NCI-H345 (cell line): Measurements from ENCODE around the gene SF3B4.
"Not testable (repeated sequence)": the region's sequence is repeated elsewhere in the genome, so short reads cannot be mapped to it uniquely, and the experiment has no call there.

Source experiments
- DNase-seq: peaks from one replicate; lab custom pipeline; 2025; lab: John Stamatoyannopoulos, UW

Gene SF3B4, protein sequence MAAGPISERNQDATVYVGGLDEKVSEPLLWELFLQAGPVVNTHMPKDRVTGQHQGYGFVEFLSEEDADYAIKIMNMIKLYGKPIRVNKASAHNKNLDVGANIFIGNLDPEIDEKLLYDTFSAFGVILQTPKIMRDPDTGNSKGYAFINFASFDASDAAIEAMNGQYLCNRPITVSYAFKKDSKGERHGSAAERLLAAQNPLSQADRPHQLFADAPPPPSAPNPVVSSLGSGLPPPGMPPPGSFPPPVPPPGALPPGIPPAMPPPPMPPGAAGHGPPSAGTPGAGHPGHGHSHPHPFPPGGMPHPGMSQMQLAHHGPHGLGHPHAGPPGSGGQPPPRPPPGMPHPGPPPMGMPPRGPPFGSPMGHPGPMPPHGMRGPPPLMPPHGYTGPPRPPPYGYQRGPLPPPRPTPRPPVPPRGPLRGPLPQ

DNA sequence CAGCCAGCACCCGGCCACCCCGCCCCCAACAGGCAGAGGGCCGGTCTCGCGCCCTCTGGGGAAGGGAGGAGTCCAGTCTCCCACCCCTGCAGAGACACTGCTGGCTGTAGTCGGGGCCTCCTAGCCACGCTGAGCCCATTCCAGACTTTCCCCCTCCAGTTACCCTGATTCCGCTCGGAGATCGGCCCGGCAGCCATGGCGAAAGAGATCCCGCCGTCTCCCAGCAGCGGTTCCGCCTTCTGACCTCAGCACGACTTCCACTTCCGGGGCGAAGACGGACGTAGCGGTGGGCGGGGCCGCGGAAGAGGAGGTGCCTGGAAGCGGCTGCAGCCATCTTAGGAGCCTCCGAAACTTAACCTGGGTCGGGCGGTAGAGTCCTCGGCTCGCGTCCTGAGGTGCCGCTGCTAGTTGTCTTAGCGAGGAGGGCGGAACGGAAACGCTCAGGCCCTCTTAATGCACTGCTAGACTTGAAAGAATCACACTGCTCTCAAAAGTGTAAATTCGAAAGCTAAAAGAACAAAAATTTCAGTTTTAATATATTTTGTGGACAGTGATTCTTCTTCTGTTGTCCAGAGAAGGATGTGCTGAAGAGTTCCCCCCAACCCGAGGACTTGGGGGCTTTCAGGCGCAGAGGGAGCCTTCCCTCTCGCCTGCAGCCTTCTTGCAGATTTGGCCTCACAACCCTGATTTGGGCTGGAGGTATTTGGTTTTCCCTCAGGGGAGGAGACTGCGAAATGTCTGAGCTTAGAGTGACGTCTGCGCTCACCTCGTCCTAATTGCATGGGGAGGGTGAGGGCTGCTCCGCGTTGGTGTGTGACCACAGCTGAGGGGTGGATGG lies at the start of gene SF3B4:
TSS of gene SF3B4 (minus strand) at position 241 of the 838 bp plus-strand sequence. CDS start at position 197, 44 bp downstream.
- DNase-seq, result peak; percentile 99

DNA sequence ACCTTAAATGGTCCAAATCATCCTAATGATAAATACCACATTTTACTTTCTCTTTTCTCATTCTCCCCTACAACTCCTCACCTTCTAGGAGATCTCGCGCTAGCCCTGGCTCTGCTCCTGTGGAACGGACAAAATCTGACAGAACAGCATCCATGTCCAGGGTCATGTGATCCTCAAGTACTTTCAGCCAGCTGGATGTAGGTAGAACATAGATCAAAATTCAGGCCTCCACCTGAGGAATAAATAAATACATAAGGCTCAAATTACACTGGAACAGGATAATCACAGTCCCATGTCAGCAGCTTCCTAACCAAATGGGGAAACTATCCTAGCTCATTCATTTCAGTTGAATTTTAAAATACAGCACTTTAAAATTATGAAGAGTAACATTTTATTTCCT lies 49.7 kb upstream of the SF3B4 start:
- DNase-seq, result peak; percentile 83

DNA sequence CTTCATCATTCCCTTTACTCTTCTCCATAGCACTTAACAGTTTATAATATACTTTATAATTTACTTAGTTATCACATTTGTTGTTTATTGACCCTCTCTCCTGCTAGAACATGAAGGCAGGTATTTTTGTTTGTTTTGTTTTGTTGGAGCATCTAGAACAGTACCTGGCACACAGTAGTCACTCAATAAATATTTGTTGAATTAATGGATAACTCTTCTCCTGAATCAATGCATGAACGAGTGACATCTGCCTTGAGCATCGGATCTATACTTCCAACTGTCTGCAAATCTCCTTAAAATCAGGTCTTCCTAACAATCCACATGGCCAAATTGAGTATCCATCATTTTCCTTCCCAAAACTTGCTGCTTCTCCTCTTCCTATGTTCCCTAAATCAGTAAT lies 44.9 kb upstream of the SF3B4 start:
- DNase-seq, result no peak

DNA sequence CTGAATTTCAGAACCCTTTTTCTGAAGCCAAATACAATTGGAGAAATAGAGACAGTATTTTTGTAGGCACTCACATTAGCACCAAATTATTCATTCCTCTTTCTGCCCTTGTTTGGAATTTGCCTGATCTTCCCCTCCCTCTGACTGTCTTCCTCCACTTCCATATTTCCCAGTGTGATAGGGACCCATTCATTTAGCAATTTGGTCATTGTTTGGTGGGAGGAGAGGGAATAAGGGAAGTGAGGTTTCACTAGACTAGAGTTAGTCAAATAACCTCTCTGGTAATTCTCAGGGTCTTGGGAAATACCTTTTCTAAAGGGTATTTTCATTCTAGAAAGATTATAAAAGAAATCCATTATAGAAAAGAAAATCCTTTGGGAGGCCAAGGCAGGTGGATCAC lies 40.0 kb upstream of the SF3B4 start:
- DNase-seq, result no peak

DNA sequence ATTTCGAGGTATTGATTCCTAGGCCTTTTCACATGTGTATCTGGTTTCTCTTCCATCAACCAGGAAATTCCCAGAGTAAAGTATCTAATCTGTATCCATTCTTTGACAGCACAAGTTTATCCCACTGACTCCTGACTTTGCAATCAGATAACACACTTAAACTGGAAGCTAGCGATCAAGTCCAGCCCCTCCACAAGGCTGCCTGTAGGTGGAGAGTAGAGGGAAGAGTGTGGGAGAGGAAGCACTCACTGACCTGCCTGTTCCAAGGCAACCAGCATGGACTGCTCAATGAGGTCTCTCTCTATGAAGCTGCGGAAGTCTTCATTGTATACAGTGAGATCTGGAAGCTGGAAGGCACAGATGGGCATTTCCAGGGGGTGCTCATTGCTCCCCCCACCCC lies 39.4 kb upstream of the SF3B4 start:
- no peak for DNase-seq

DNA sequence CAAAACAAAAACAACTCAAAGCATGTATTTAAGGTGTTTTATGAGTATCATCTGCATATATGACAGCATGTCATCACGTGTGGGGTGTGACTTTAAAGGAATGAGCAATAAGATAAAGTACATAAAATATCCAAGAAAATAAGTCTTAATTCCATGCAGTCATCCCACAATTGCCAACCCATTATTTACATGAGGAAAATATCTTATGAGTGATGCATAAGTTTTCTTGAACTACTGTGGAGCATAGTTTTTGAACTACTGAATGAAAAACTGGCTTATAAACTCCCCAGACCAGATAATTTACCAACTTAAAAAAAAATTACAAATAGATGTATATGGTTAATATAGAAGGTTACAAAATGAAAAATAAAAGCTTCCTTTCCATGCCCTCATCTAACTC lies 38.8 kb upstream of the SF3B4 start:
- DNase-seq, result no peak

DNA sequence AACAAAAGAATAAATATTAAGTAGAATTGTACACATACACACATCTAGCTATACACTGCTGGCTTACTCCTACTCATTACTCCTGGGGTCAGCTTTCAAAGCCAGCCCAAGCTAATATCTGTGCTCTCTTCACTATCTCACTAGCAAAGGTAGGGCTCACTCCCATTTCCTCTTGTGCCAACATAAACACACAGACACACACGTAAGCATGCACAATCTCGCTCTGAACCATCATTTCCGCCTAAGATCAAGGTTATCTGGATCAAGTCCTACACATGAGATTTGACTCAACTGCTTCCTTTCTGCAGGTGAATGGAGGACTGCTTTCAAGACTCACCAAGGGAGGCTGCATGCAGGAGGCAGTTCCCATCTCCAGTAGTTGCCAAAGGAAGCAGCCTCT lies 37.8 kb upstream of the SF3B4 start:
- DNase-seq, result no peak

DNA sequence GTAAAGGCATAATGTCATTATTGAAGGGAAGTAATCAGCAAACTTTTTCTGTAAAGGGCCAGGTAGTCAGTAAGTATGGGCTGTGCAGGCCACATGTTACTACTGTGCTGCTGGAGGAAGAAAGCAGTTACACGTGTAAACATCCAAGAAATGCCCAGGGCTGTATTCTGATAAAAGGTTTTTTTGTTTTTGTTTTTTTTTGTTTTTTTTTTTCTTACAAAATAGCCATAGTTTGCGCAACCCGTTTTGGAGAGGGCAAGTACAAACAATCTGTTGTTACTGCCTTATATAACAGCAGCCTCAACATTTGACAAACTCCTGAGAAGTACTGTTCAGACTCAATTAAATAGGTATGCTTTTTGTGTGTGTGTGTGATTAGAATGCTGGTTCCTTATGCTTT lies 35.8 kb upstream of the SF3B4 start:
- no peak for DNase-seq

DNA sequence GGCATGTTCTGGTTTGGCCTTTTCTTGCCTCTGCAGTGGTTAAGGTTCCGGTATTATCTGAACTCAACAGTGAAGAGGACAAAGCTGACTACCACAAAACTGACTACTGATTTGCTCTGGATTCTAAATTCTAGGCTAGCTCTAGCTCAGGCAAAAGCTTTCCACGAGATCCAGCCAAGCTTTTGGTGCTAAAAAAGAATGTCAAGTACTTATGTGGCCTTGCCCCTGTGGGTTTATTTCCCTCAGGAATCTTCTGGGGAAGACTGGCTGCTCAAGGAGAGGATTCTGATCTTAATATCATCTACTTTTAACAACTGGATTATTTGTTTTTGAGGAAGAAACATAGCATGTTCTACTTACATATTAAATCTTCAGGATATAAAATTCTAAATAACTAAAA lies 35.1 kb upstream of the SF3B4 start:
- no peak for DNase-seq

DNA sequence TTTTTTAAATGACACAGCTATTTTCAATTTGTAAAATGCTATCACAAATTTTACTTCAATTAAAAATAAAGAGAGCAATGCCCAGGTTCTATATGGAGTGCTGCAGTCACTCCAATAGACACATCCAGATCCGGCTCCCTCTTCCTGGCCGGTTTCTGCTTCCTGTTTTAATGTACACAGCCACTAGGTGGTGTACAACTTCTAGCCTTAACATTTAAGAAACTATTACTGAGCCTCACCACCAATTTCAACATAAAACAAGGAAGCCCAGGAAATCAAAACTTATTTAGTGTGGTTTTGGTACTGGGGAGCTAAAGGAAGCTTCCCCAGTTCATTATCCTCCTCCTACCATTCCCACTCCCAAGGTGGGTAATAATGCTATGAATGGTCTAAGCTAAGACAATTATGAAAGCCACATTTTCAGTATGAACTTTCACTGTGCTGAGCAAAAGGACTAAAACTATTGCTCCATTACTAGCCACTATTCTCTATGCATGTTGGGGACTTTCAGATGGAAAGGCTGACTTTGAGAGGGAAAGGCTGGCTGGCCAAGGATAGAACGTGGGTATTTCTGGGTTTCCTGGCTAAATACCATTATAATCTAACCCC lies 34.5 kb upstream of the SF3B4 start:
- peak; percentile 82 for DNase-seq

DNA sequence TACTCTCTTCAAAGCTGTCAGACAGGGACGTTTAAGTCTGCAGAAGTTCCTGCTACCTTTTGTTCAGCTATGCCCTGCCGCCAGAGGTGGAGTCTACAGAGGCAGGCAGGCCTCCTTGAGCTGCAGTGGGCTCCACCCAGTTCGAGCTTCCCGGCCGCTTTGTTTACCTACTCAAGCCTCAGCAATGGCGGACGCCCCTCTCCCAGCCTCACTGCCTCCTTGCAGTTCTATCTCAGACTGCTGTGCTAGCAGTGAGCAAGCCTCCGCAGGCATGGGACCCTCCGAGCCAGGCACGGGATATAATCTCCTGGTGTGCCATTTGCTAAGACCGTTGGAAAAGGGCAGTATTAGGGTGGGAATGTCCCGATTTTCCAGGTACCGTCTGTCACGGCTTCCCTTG lies 29.9 kb upstream of the SF3B4 start:
- not testable (repeated sequence) for DNase-seq

DNA sequence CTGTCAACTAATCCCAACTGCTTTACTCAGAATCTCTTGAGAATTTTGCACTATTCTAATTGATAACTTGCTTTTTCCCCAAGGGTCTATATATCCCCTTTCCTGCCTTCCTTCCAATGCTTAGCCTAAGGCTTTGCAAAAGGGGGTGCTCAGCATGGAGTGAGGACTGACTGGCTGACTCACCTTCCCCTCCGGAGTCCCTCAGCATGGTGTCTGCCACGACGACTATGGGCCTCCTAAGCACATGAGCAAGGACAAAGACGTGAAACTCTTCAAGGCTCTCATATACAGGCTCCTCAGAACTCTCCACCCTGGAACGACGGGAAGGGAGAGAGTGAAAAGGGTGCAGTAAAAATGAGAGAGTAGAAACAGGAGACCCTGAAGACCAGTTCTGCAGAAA lies 22.3 kb upstream of the SF3B4 start:
- no peak for DNase-seq

DNA sequence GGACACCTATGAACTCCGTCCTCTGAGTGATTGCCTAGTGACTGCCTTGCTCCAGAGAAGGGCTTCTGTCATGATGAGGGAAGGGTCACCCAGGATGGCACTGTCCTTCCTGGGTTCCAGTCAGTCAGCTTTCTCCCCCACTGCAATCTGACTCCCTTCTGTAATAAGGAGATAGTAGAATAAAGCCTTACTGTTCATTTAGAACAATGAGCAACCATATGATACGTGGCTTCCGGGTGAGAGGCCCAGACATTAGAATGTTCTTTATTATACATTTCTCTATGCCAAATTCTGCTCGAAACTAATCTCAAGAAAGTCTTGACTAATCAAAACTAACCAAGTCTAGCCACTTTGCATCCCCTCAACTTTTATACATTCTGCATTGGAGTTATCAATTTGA lies 17.6 kb upstream of the SF3B4 start:
- no peak for DNase-seq

DNA sequence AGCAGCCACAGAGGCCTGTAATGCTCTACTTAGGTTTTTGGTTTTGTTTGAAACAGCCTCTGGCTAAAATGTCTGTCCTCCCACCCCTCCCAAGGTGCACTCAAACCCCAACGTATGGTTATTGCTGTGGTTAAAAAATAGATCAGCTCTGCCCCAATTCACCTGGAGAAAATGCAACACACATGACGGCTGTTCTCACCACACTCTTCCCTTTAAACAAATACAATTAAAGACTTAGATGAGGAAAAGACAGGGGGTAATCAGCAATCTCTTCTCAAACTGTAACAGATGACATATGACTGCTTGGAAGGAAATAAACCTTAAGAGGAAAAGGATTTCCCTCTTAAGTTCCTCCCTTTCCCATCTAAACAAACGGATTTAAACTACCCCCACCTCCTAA lies 15.3 kb upstream of the SF3B4 start:
- no peak for DNase-seq

DNA sequence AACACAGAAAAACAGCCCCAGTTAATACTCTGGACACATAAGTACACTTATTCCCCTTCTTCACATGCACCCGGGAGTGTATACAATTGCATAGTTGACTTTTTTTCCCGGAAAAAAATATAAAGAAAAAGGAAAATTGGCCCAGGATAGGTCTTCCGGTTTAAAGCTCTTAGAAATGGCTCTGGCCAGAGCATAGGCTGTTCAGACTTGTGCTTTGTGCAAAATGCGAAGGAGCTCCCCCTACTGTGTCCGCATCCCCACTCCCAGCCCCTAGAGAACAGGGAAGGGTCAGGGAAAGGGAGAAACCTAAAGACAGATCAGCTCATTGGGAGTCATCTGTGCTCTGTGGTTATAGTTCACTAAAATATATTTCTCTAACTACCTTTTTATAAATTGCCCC lies 14.6 kb upstream of the SF3B4 start:
- no peak for DNase-seq

DNA sequence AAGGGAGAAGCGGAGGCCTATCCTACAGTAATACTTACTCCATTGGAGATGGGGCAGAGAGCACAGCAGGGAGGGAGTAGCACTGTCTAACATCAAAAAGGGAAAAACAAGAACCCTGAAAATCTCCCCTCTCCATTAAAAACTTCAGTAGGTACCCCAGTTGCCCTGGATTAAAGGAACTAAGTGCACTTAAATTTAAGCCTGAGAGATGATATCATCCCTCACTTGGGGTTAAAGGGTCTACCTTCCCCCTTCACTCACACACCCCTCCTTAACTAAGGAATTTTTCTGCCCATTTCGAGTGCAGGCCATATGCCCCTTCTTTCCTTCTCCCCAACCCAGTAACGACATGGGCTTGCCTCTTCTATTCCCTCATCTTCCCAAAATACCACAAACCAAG lies 12.8 kb upstream of the SF3B4 start:
- no peak for DNase-seq

DNA sequence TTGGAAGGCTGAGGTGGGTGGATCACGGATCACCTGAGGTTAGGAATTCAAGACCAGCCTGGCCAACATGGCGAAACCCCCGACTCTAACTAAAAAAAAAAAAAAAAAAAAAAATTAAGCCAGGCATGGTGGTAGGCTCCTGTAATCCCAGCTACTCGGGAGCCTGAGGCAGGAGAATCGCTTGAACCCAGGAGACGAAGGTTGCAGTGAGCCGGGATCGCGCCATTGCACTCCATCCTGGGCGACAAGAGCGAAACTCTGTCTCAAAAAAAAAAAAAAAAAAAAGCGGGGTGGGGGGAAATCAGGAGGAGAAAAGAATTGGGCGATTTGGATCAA lies 11.0 kb upstream of the SF3B4 start:
- not testable (repeated sequence) for DNase-seq

DNA sequence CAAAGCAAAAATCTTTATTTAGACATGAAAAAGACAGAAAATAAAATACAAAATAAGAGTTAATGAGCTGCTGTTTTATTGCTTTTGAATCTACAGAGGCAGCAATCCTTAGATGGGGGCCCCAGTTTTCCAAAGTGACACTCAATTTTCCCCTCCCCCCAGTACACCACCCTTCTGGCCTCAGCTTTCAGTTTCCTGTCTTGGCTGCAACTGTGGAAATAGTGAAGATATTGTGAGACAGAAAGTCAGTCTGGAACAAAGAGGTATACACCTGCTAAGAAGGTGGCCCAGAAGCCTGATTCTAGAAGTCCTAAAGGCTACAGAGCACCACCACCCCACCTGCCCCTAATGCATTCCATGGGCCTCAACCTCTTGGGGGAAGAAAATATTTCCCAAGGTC lies 10.2 kb upstream of the SF3B4 start:
- DNase-seq, result no peak

DNA sequence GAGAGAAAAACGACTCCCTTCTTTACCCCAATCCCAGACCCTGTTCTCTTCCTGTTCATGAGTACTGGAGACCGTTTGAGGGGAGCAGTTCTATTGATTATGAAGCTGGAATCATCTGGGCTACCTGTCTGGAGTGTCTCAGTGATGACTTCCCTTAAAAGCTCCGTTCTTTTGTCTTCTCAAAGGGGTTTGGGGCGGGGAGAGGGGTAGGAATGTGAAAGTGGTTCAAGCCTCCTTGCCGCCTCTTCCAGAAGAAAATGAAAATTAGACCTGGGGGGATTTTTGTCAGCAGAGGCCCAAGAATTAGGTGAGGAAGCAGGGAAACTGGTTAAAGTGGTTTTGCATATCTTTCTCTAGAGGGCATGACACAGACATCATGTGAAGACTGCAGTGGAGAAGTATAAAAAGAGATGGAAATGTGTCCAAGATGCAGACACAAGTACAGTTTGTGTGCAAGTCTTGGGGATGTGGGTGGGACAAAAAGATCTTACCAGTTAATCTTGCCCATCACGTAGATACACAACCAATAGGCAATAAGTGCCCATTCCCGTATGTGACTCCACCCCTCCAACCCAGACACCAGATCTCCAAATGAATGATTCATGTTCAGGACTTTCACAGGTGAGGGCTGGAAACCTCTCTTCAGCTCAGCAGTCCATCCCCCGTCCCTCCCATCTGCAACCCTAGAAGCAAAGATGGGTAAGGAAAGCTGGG lies 9.5 kb upstream of the SF3B4 start:
- no peak for DNase-seq

DNA sequence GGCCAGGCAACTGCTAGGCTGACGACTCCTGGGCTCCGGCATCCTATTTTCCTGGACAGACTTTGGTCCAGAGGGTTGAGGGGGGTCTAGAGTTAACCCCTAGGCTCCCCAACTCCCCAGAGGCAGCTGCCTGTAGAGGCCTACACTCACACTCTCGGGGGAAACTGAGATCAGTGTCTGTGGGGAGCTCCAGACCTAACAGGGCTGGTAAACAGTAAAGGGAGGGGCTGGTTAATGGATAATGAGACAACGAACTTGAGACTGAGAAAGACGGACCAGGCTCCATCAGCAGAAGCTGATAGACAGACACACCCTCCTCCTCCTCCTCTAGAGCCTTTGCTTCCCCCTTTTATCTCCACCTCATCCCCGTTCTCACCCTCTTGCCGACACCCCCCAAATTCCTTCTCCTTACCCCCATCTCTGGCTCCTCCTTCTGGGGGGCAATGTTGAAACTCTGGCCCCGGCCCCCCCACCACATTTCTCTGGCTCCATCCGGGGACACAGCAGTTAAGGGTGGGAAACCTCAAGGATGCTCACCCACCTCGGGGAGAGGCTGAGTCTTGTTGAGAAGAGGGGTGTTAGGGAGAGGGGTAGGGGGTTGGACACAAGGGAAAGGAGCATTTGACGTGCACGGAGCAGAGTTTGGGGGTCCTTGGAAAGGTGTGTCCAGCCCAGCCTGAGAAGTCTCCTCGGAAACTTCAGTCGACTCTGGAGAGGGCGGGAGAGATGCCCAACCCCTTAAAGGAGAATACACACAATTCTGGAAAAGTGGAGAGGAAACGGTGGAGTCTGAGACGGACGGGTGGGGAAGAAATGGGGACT lies 8.8 kb upstream of the SF3B4 start, which contains the start of gene MTMR11:
TSS of gene MTMR11 (minus strand) at position 710 of the 822 bp plus-strand sequence. CDS start at position 478, 232 bp downstream.
- no peak for DNase-seq

DNA sequence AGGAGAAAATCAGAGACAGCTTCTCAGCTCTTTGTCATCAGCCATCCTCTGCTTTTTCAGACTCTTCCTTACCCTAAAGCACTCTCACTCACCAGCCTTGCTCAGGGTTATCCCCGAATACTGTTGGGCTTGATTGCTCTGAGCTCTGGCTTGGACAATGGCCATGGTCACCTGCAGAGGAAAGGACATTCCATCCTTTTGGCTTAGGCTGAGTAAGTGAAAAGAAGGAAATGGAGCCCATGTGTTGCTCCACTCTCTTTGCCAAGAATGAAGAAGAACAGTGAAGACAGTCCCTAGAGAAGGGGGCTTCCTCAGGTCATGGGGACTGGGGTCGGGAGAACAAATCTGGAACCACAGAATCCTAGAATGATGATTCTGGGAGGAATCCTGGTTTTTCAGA lies 6.8 kb upstream of the SF3B4 start:
- no peak for DNase-seq
